ENCODE measurements around the gene PDCD4. TPM values are rescaled to one million over a fixed set of nuclear protein-coding genes. Genes with fewer than 3 reads are reported as not detected.

PDCD4 gene
- total and polyA plus RNA-seq, 9 of the 15 experiments (the other 6 are each of a cell fraction or from before 2014, with no cell fraction given) = 12.9 to 44.1 (median 33.7) TPM

- TF ChIP-seq CREB3L1 (IDR thresholded peaks at IDR 0.05; ENCODE audit: borderline replicate concordance, low read depth) (peak; percentile 52; the same call in 1 of the 2 replicates), FOXJ3 (CRISPR knock-in tag; IDR thresholded peaks at IDR 0.05) (no peak), SMARCA4 (IDR thresholded peaks at IDR 0.05) (peak; percentile 41; the same call in 1 of the 2 replicates), OTX1 (CRISPR knock-in tag; IDR thresholded peaks at IDR 0.05) (no peak), MEIS2 (IDR thresholded peaks at IDR 0.05; ENCODE audit: partially characterized antibody) (peak; percentile 65), CCNT2 (IDR thresholded peaks at IDR 0.05; ENCODE audit: borderline replicate concordance, extremely low read depth, insufficient read length, low read depth, low read length) (peak; percentile 34), BRCA1 (IDR thresholded peaks at IDR 0.05) (no peak), BRCA1 (CRISPR knock-in tag; IDR thresholded peaks at IDR 0.05) (no peak), ZNF217 (CRISPR knock-in tag; IDR thresholded peaks at IDR 0.05) (no peak), HBP1 (CRISPR knock-in tag; IDR thresholded peaks at IDR 0.05) (no peak), ARID3B (CRISPR knock-in tag; IDR thresholded peaks at IDR 0.05; ENCODE audit: borderline replicate concordance) (no peak), ZFP91 (CRISPR knock-in tag; IDR thresholded peaks at IDR 0.05) (no peak), GTF2A2 (tag; IDR thresholded peaks at IDR 0.05) (no peak), TAF1 (IDR thresholded peaks at IDR 0.05; ENCODE audit: control insufficient read depth, extremely low read depth, insufficient read depth, low read length, severe bottlenecking) (peak; percentile 78), ZFP30 (CRISPR knock-in tag; IDR thresholded peaks at IDR 0.05; ENCODE audit: borderline replicate concordance) (no peak), POLR3G (IDR thresholded peaks at IDR 0.05; ENCODE audit: extremely low read depth, insufficient read length, insufficient replicate concordance) (no peak), KDM4B (IDR thresholded peaks at IDR 0.05; ENCODE audit: borderline replicate concordance in 2 of 2, low read depth in 1 of 2) (no peak), ZNF584 (CRISPR knock-in tag; IDR thresholded peaks at IDR 0.05; ENCODE audit: low read depth) (no peak)
Measured at GRCh38 chr10:110871298-110872084, at the start of gene PDCD4 (continued).
